ENCODE results near the gene ARHGEF9. TPM values are rescaled to one million over a fixed set of nuclear protein-coding genes. Genes with fewer than 3 reads are reported as not detected.

Gene ARHGEF9
- total RNA-seq, 2 experiments from 2014 or later = 12.8 to 21.7 TPM

DNA sequence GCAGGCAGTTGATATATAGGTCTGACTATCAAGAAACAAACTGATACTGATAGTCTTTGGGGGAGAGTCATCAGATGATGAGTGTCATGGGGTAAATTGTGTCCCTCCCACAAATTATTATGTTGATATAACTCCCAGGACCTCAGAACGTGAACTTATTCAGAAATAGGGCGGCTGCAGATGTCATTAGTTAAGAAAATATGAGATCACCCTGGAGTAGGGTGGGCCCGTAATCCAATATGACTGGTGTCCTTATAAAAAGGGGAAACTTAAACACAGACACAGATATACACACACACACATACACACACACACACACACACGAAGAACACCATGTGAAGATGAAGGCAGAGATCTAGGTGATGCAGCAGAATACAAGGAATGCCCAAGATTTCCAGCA lies 32.7 kb upstream of the ARHGEF9 start:
- H3K36me3 ChIP-seq (ENCODE audit: insufficient read depth, low read length) = no peaks in the 10 kb centered on the region
- no peaks in the 10 kb centered on the region for H3K4me1 ChIP-seq (ENCODE audit: insufficient read depth, low read length, poor library complexity, severe bottlenecking)
- ChIA-PET CTCF (ENCODE audit: unreplicated experiment) (no interaction called here), POLR2A (no interaction called here)
- DNase-seq (ENCODE audit: low spot score) = no peak
- TF ChIP-seq, protein P1, sequence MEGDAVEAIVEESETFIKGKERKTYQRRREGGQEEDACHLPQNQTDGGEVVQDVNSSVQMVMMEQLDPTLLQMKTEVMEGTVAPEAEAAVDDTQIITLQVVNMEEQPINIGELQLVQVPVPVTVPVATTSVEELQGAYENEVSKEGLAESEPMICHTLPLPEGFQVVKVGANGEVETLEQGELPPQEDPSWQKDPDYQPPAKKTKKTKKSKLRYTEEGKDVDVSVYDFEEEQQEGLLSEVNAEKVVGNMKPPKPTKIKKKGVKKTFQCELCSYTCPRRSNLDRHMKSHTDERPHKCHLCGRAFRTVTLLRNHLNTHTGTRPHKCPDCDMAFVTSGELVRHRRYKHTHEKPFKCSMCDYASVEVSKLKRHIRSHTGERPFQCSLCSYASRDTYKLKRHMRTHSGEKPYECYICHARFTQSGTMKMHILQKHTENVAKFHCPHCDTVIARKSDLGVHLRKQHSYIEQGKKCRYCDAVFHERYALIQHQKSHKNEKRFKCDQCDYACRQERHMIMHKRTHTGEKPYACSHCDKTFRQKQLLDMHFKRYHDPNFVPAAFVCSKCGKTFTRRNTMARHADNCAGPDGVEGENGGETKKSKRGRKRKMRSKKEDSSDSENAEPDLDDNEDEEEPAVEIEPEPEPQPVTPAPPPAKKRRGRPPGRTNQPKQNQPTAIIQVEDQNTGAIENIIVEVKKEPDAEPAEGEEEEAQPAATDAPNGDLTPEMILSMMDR (conservative IDR thresholded peaks at IDR 0.05; ENCODE audit: low read length) = no peak
- no peak for TF ChIP-seq EZH2phosphoT487 (IDR thresholded peaks at IDR 0.05; ENCODE audit: borderline replicate concordance, low read depth, low read length)
- H3K4me3 ChIP-seq (ENCODE audit: low read depth, low read length, poor library complexity, severe bottlenecking) = no peak overlapping the region
- no peaks in the 10 kb centered on the region for H3K79me2 ChIP-seq (ENCODE audit: insufficient read depth, low read depth, low read length)
- H3K4me2 ChIP-seq (ENCODE audit: low read length) = no peak overlapping the region
- H2AFZ ChIP-seq (ENCODE audit: low read length) = no peak overlapping the region
- no peak overlapping the region for H3K27ac ChIP-seq (ENCODE audit: low read depth, low read length, poor library complexity, severe bottlenecking)
- no peaks in the 10 kb centered on the region for H3K9me2 ChIP-seq (ENCODE audit: insufficient read depth, low read length)
- H3K9me3 ChIP-seq (ENCODE audit: low read length) = no peaks in the 10 kb centered on the region
- intact Hi-C loops (cut with micrococcal nuclease; ENCODE audit: unreplicated experiment) = no loop called here
- no peaks in the 10 kb centered on the region for H4K20me1 ChIP-seq (ENCODE audit: insufficient read depth, low read length)
- no TSS peak for BruUV-seq (replicated peaks)

DNA sequence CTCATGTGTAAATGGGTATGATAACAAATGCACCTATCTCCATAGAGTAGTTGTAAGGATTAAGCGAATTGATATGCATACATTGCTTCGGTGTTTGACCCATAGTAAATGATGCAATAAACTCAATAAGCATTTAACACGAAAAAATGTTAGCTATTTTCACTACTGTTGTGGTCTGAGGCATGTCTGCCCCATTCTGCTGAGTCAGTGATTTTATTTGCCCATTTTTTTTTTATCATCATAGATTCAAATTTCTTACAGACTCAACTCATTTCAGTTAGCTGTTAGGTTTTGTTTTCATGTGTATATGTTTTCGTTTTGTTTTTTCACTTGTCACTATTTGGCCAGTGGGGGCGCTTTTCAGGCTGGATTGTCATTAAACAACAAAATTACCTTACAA lies 27.8 kb upstream of the ARHGEF9 start:
- POLR2A ChIA-PET = no interaction called here
- no peaks in the 10 kb centered on the region for H4K20me1 ChIP-seq (ENCODE audit: insufficient read depth, low read length)
- H3K9me3 ChIP-seq (ENCODE audit: low read length) = no peaks in the 10 kb centered on the region
- H3K27ac ChIP-seq (ENCODE audit: low read depth, low read length, poor library complexity, severe bottlenecking) = no peak overlapping the region
- CTCF ChIA-PET (ENCODE audit: unreplicated experiment) = no interaction called here
- H3K36me3 ChIP-seq (ENCODE audit: insufficient read depth, low read length) = no peaks in the 10 kb centered on the region
- H3K9me2 ChIP-seq (ENCODE audit: insufficient read depth, low read length) = no peaks in the 10 kb centered on the region
- no peak for DNase-seq (ENCODE audit: low spot score)
- no peak overlapping the region for H2AFZ ChIP-seq (ENCODE audit: low read length)
- no peaks in the 10 kb centered on the region for H3K79me2 ChIP-seq (ENCODE audit: insufficient read depth, low read depth, low read length)
- no peaks in the 10 kb centered on the region for H3K4me1 ChIP-seq (ENCODE audit: insufficient read depth, low read length, poor library complexity, severe bottlenecking)
- intact Hi-C loops (cut with micrococcal nuclease; ENCODE audit: unreplicated experiment) = no loop called here
- no peak overlapping the region for H3K4me3 ChIP-seq (ENCODE audit: low read depth, low read length, poor library complexity, severe bottlenecking)
- no peak for TF ChIP-seq EZH2phosphoT487 (IDR thresholded peaks at IDR 0.05; ENCODE audit: borderline replicate concordance, low read depth, low read length)
- TF ChIP-seq, protein P1 (conservative IDR thresholded peaks at IDR 0.05; ENCODE audit: low read length) = 0 out of 2 replicates have a peak, but pooled peaks have one; percentile 25
- BruUV-seq (replicated peaks) = no TSS peak
- H3K4me2 ChIP-seq (ENCODE audit: low read length) = no peak overlapping the region

DNA sequence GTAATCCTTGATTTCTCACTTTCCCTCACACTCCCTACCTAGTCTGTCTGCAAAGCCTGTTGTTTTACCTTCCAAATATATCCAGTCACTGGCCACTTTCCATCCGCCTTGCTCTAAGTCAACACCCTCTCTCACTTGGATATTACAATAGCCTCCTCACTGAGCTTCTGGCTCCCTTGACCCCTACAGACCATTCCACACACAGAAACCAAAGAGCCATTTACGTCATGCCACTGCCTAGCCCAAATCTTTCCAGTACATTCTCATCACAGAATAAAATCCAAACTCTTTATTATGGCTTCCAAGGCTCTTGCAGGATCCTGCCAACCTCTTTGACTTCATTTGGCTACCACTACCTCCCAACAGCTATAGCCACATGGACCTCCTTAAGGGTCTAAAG lies 25.7 kb upstream of the ARHGEF9 start:
- no peak for DNase-seq (ENCODE audit: low spot score)
- H4K20me1 ChIP-seq (ENCODE audit: insufficient read depth, low read length) = no peaks in the 10 kb centered on the region
- no peak overlapping the region for H3K27ac ChIP-seq (ENCODE audit: low read depth, low read length, poor library complexity, severe bottlenecking)
- POLR2A ChIA-PET = no interaction called here
- no peaks in the 10 kb centered on the region for H3K9me3 ChIP-seq (ENCODE audit: low read length)
- H3K79me2 ChIP-seq (ENCODE audit: insufficient read depth, low read depth, low read length) = no peaks in the 10 kb centered on the region
- no peak overlapping the region for H3K4me3 ChIP-seq (ENCODE audit: low read depth, low read length, poor library complexity, severe bottlenecking)
- H3K9me2 ChIP-seq (ENCODE audit: insufficient read depth, low read length) = no peaks in the 10 kb centered on the region
- CTCF ChIA-PET (ENCODE audit: unreplicated experiment) = no interaction called here
- H3K4me2 ChIP-seq (ENCODE audit: low read length) = no peak overlapping the region
- no TSS peak for BruUV-seq (replicated peaks)
- TF ChIP-seq, protein P1 (conservative IDR thresholded peaks at IDR 0.05; ENCODE audit: low read length) = no peak
- no peak for TF ChIP-seq EZH2phosphoT487 (IDR thresholded peaks at IDR 0.05; ENCODE audit: borderline replicate concordance, low read depth, low read length)
- no peaks in the 10 kb centered on the region for H3K4me1 ChIP-seq (ENCODE audit: insufficient read depth, low read length, poor library complexity, severe bottlenecking)
- intact Hi-C loops (cut with micrococcal nuclease; ENCODE audit: unreplicated experiment) = no loop called here
- H2AFZ ChIP-seq (ENCODE audit: low read length) = no peak overlapping the region
- H3K36me3 ChIP-seq (ENCODE audit: insufficient read depth, low read length) = no peaks in the 10 kb centered on the region

Measured in OCI-LY7 (cell line).